Bone marrow (tissue), 2 donors: ENCODE data around the gene FAM241B.

Experiments
- DNase-seq, 2 donors: peaks; one replicate each; lab custom pipeline; 2025; lab: John Stamatoyannopoulos, UW

Gene FAM241B

GRCh38 chr10:69629897-69630650, at the start of gene FAM241B:
Gene FAM241B (plus strand): TSS chr10:69630247. CDS start chr10:69631744, 1,497 bp downstream.
- no peak for DNase-seq

- no peak for DNase-seq
These were observed 49.6 kb upstream of the FAM241B start for GRCh38 chr10:69580435-69580834.

GRCh38 chr10:69583106-69583505, 46.9 kb upstream of the FAM241B start:
- no peak for DNase-seq

GRCh38 chr10:69584624-69585023, 45.4 kb upstream of the FAM241B start:
- no peak for DNase-seq

- no peak for DNase-seq
These were observed 41.7 kb upstream of the FAM241B start for GRCh38 chr10:69588358-69588757.

GRCh38 chr10:69600761-69601330, 29.2 kb upstream of the FAM241B start:
- no peak for DNase-seq

- no peak for DNase-seq
These were observed 21.0 kb upstream of the FAM241B start for GRCh38 chr10:69609077-69609476.

- no peak for DNase-seq
These were observed 17.3 kb upstream of the FAM241B start for GRCh38 chr10:69612760-69613159.

- no peak for DNase-seq
These were observed 15.9 kb upstream of the FAM241B start for GRCh38 chr10:69614130-69614529.

GRCh38 chr10:69616358-69616757, 13.7 kb upstream of the FAM241B start:
- DNase-seq = no peak

- no peak for DNase-seq
These were observed 11.3 kb upstream of the FAM241B start for GRCh38 chr10:69618746-69619145.

- no peak for DNase-seq
These were observed 10.4 kb upstream of the FAM241B start for GRCh38 chr10:69619626-69620025.

- DNase-seq = no peak
These were observed 9.4 kb upstream of the FAM241B start for GRCh38 chr10:69620625-69621024.

GRCh38 chr10:69624245-69624786, 5.7 kb upstream of the FAM241B start:
- DNase-seq = peak in 1 of 2 donors; percentile 53

GRCh38 chr10:69626826-69627225, 3.2 kb upstream of the FAM241B start:
- DNase-seq = no peak

- no peak for DNase-seq
These were observed 1.2 kb upstream of the FAM241B start for GRCh38 chr10:69628891-69629290.

- no peak for DNase-seq
These were observed 539 bp upstream of the FAM241B start for GRCh38 chr10:69629519-69629896.

- DNase-seq = no peak
These were observed 779 bp downstream of the FAM241B start for GRCh38 chr10:69630651-69631400.

- no peak for DNase-seq
These were observed 1.5 kb downstream of the FAM241B start for GRCh38 chr10:69631566-69631965.

GRCh38 chr10:69632516-69633199, 2.6 kb downstream of the FAM241B start:
- no peak for DNase-seq

GRCh38 chr10:69633673-69634635, 3.9 kb downstream of the FAM241B start:
- DNase-seq = no peak
